RCC 7860 (cell line): ENCODE results near the gene GAS6.
"Not testable (repeated sequence)": the region's sequence is repeated elsewhere in the genome, so short reads cannot be mapped to it uniquely, and the experiment has no call there.

ENCODE experiments used
- DNase-seq: peaks from one replicate; pipeline ENCODE4 v3.0.0-alpha.2; 2015; ENCODE audit warnings: low spot score
- FAIRE-seq: peaks from 2 replicates; lab custom pipeline; 2012; peaks lifted over from hg19 to GRCh38; lab: Jason Lieb, UNC

The GAS6 gene

DNA sequence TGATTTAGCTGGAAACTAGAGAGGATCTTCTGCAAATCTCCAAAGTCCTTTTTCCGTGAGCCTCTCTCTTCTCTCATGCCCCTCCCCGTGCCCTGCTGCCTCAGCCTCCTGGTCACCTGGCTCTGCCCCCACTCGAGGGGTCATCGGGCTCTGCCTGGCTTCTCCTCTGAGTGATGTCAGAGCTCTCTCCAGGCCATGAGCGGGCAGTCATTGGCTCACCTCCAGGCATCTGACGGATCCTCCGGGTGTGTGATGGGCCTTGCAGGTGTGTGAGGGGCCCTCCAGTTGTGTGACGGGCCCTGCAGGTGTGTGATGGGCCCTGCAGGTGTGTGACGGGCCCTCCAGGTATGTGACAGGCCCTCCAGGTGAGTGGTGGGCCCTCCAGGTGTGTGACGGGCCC lies 10.3 kb upstream of the GAS6 start:
- FAIRE-seq (no peak), DNase-seq (no peak)

DNA sequence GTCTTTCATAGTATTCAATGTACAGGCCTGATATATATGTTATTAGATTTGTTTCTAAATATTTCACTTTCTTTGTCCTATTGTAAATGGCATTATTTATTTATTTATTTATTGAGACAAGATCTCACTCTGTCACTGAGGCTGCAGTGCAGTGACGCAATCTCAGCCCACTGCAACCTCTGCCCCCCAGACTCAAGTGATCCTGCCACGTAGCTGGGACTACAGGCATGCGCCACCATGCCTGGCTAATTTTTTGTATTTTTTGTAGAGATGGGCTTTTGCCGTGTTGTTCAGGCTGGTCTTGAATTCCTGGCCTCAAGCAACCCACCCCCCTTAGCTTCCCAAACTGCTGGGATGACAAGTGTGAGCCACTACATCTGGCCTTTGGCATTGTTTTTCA lies 5.4 kb upstream of the GAS6 start:
- FAIRE-seq: no peak
- DNase-seq: no peak

DNA sequence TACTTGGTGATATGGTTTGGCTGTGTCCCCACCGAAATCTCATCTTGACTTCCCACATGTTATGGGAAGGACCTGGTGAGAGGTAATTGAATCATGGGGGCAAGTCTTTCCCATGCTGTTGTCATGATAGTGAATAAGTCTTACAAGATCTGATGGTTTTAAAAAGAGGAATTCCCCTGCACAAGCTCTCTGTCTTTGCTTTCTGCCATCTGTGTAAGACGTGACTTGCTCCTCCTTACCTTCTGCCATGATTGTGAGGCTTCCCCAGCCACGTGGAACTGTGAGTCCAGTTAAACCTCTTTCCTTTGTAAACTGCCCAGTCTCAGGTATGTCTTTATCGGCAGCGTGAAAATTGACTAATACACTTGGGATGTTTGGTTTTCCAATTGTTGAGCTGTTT lies 4.0 kb upstream of the GAS6 start:
- FAIRE-seq, DNase-seq: not testable (repeated sequence)

DNA sequence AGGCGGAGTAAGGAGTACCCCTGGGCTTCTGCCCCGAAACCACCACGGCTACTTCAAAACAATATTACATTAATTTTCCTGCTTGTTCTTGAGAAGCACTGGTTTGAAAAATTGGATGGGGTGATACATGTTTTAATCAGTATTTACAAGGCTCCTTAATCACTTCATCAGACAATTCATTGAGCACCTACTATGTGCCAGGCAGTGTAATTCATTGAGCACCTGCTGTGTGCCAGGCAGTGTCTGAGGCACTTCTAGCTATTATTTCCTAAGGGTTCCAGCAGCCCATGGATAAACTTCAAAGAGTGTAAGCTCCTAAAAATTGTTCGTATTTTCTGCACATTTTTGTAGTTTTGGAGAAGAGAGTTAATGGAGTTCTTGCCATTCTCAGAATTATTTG lies 1.6 kb upstream of the GAS6 start:
- FAIRE-seq (no peak), DNase-seq (no peak)

DNA sequence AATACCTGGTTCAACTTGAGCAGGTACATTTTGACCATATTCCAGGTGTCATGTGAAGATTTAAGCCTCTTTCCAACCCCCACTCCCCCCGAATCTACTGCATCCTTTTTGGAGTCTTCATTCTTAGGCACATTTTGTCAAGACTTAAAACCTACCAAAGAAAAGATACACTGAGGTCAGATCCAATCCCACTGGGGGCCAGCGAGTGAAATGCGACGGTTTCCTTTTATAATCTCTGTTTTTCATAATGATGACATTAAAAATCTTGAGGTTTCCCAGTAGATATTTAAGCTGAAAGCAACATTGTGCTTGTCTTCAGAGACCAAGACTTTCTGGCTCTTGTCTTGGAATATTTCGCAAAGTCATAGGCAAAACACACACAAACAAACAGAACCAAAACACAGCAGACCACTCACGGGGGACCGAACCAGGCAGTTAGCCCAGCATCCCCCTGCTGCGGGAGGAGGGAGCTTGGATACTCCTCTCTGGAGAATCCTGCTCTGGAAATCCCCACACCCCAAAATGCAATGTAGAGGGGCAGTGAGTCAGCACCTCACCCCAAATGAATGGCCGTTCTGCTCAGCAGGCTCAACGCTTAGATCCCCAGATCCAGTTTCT lies 506 bp upstream of the GAS6 start:
- DNase-seq (no peak), FAIRE-seq (no peak)

DNA sequence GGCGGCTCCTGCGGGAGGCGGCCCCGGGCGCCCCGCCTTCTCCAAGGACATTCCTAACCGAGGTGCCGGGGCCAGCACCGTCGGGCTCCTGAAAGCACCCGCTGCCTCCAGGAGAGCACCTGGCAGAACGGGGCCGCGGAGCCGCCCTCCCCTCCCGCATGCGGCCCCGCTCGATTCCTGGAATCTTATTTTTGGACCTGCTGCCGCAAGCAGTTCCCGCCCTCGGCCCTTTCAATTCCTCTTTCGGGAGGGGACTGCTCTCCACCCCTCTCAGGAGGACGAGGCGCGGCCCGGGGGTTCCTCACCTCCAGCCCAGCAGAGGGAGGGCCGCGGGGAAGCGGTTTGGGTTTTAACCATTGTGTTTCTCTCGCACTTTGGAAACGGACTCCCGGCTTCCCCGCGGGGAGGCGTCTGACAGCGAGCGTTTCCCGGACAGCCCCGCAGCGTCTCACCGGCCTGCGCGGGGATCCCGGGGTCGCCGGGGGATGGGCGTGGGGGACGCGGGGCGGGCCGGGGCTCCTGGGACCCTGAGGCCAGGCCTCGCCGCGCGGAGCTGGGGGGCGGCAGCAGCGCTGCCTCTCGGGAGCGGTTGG lies 849 bp downstream of the GAS6 start:
- no peak for FAIRE-seq
- DNase-seq: no peak

DNA sequence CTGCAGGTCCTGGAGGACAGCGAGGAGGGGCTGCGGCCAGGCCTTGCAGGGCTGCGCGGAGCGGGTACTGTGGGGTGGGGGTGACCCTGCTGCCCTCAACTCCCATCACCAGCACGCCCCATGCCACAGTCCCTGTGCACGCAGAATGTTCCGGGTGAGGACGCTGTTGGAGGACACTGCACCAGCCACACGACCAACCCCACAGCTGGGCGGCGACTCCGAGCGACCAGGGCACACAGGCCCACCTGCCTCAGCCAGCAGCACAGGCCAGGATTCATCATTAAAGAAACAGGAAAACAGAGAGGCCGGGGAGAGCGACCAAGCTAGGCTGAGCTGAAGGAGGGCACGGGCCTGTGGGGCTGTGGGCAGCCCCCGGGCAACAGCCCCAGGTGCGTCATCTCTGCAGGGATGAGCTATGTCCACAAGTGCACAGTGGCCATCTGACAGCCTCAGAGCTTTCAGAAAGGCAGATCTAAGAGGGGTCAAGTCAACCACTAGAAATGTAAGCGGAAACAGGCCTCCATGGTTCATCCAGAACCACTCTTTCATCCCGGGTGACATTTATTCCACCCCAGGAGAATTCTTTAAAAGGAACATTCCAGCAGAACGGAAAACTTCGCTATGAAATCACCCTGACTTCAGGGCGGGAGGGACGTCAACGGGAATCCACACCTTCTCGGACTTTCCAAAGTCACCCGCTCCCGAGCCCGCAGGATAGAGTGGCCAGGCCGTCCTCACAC lies 1.5 kb downstream of the GAS6 start:
- DNase-seq (no peak), FAIRE-seq (no peak)

DNA sequence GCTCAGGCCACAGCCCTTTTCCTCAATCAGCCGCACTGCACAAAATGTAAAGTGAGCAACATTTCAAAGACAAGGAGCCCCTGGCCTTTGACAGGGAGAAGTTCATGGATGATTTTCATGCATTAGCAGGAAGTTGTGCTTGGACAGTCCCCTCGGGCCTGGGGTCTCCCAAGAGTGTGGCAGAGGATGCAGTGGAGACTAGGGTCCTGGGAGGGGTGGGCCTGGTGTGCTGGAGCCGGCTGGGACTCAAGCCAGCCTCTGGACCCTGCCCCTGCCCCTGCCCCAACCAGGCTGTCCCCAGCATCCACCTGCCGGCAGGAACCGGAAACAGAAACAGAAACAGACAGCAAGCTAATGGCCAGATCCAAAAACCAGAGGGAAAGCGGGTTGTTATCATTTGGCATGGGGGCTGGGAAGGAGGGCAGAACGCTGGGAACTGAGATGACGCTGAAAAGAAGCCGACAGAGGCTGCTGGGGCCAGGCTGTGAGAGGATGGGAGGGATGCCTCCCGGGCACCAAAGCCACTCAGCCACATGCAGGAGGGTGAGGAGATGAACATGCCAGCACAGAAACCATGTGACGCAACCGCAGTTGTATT lies 2.3 kb downstream of the GAS6 start:
- DNase-seq (no peak), FAIRE-seq (no peak)

DNA sequence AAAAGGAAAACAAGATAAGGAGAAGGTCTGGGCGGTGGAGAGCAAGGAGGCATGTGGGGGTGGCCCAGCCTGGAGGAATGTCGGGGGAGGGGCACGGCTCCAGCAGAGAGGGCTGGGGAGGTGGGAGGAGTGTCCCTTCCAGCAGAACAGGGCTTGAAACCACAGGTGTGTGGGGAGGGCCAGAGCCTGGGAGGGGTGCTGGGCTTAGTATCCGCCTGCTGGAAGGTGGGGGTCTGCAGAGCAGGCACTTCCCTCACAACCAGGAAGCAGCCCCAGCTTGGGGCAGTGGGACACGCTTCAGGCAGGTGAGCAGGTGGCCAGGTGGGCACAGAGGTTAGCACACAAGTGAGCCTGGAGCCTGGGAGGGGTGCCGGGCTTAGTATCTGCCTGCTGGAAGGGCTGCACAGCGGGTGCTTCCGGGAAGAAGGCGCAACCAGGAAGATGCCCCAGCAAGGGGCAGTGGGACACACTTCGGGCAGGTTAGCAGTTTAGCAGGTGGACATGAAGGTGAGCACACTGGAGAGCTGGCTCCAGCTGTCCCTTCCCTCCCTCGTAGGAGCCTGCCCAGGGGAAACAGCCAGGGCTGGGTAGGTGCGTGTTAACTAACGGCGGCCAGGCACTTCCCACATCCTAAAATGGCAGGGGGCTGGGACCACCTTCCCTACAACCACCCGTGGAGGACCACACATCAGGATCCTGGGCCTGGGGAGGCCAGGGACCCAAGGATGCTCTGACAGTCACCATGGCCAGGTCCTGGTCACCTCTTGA lies 3.0 kb downstream of the GAS6 start:
- FAIRE-seq (no peak), DNase-seq (no peak)

DNA sequence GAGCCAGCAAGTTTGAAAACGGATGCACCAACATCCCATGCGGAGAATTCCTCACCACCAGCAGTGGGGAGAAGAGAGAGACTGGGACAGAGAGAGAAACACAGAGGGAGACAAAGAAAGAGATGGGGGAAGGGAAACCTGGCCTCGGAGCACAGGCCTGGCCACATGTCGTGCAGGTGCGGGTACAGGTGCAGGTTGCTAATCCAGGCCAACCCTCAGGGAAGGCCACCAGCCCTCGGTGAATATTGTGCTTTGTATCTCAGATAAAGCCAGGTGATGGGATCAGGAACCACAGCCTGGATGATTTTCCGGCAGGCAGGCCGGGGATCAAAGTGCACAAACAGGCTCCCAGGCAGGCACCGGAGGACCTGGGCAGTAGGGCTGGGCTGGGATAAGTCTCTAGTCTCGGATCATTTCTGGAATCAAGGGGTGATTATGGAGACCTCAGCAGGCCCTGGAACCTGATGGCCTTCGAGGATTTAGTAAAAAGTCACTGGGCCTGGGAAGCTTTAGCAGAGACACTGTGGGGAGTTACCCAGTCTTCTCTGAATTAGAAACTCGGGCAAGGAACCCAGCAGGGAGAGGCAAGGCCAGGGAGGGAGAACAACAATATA lies 3.7 kb downstream of the GAS6 start:
- DNase-seq: no peak
- no peak for FAIRE-seq

DNA sequence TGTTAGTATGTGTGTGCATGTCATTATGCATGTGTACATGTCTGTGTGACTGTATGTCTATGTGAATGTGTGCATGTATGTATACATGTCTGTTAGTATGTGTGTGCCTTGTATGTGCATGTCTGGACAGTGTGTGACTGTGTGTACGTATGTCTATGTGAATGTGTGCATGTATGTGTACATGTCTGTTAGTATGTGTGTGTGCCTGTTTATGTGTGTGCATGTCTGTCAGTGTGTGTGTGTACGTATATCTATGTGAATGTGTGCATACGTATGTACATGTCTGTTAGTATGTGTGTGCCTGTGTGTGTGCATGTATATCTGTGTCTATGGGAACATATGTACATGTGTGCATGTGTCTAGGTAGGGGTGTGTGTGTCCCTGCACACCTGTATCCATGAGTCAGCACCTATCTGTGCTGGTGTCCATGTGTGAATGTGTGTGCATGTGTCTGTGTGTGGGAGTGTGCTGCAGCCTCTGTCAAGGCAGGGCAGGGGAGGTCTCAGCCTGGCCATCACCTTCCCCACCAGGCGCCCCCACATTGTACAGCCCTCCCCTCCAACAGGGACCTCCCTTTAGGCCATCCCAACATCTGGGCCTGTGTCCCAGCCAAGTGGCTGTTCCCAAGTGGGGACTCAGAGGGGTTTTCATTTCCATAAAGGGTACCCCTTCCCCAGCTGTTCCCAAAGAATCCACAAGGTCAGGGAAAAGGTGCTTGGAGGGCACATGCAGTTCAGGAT lies 4.4 kb downstream of the GAS6 start:
- DNase-seq: no peak
- FAIRE-seq: no peak

DNA sequence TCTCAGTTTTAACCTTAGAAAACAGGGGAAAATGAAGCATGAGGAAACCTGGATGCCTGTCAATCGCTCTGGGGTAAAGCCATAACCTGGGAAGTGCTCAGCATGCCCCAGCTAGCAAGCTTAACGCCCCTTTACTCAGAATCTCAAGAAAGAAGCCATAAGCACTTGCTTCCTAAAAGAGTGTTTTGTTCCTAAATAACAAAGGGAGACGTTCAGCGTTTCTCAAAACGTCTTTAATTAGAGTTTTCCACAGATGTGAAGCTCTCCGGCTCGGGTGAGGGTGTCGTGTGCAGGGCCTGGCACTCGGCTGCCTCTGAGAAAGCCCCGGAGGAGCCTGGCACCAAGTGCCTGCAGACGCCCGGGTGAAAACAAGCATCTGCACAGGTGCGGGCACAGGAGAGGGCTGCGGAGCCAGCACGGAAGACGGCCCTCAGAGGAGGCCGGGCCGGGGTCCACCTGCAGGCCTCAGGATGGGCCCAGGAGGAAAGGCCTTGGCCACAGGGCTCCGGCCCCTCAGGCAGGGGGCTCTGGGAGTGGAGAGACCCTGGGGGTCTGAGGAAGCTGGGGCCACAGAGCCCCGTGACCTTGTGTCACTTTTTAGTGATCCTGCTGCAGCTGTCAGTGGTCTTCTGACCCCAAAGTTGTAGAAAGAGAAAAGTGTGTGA lies 6.2 kb downstream of the GAS6 start:
- DNase-seq (no peak), FAIRE-seq (no peak)

DNA sequence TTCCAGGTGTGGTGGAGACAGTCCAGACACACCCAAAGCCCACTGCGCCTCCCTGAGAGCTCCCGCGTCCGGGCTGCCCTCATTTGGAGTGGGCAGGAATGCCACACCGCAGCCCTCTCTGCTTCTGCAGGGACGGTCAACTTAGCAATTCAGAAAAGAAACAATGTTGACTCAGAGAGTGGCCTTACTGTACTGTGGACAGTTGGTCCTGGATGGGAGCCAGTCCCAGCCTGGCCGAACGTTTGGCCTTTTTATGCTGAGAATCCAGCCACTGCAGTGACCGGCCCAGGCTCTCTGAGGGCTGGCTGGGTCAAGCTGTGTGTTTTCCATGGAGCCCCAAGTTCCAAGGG lies 7.2 kb downstream of the GAS6 start:
- peak; percentile 89 for FAIRE-seq

DNA sequence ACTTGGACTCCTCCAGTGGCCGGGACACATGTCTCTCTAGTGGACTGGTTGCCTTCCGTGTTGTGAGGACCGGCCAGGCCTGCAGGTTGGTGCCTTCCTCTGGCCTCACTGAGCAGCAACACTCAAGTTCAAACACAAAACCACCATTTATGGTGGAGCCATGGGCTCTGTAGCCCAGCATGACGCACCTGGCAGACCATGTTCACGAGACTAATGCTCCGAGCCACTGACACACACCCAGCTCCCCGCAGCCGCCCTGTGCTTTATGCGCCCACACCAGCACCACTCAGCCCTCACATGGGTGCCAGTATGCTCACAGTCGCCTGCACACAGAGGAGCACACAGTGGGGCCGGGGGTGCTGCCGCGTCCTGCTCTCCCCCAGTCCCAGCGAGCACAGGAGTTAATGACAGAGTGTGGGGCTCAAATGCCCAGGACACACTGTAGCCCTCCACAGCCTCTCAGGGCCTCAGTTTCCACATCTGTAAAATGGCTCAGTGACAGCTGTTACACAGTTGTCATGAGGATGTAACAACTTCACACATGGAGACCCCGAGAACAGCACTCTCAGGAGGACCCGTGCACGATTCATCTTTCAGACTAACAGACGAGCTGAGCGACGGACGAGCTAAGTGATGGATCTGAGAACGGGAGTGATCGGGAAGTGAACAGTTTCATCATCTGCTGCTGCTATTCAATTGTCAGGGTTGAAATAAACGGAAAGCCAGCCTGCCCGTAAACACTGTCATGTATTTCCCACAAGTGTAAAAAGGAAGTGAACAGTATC lies 7.8 kb downstream of the GAS6 start:
- FAIRE-seq: no peak

More for the DNA sequence above, 7.2 kb downstream of the GAS6 start:
- DNase-seq: peak; percentile 65

DNA sequence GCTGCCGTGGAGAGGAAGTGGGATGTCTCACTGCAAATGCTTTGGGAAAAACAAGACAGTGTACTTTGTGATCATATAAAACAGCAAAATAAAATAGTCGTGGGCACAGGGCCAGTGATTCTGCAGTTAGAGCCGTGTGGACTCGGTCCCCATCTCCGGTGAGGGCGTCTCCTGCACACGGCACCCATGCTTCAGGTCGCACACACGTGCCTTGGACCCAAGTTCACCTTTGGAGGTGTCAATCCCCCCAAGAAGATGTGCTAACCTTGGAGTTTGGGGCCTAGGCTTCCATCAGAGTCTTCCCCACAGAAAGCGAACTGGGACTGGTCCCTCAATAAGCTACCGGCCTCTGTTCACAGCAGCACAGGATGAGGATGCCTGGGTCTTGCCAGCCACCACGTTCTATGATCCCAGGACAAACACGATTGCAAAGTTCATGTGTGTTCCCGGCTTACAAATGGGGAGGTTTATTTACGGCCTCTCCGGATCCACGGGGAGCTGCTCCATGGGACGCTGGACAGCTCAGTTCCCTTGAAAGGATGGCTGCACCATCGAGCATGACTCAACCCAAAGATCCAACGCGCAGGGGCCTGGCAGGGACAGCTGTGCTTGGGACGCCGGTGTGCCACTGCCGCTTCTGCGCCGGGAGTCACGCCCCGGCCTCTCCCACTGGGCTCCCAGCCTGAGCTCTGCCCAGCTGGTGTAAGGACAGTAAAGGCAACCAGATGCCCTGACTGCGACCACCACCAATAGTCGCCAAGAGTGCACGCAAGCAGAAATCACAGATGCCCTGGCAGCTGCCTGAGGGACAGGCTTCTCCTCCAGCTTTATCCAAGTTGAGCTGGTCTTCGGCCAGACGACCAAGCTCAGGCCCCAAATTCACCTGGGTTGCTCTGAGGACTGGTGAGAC lies 8.6 kb downstream of the GAS6 start:
- DNase-seq (no peak), FAIRE-seq (no peak)

More for the DNA sequence above, 7.8 kb downstream of the GAS6 start:
- DNase-seq: no peak

DNA sequence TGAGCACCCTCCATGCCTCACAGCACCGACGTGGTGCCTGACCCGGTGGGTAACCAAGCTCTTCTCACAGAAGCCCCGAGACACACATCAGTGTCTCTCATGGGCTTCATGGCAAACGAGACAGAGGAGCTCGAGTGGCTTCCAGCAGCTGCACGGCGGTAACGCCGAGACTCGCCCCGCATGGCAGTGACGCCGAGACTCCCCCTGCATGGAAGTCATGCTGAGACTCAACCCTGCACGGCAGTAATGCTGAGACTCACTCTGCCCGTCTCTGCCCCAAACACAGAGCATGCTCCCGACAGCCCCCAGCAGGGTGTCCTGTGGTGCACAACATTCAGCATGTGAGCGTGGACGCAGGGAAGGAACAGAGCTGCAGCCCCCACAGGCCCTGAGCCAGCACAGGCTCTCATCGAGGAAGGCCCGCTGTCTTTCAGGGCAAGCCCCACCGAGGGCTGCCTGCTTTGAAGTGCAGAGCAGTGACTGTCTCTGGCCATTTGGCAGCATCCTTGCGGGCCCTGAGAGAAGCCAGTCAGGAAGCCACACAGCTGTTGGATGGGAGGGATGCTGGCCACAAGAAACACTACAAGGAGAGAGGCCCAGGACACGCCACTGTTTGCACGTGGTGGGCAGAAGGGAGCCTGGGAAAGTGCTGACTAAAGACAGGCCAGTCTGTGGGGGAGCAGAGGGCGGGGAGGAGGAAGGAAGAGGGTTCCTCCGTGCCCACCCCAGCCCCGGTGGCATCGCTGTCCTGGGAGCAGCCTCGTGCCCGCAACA lies 9.5 kb downstream of the GAS6 start:
- no peak for DNase-seq

More for the DNA sequence above, 9.5 kb downstream of the GAS6 start:
- FAIRE-seq: no peak
